ES-I3 (cell line): ENCODE data around the gene CACNA1E.
"Not testable (repeated sequence)": the region's sequence is repeated elsewhere in the genome, so short reads cannot be mapped to it uniquely, and the experiment has no call there.

Source experiments
- H3K36me3 ChIP-seq: 2 replicates; pipeline ENCODE4 v1.6.1; 2013; ENCODE audit warnings: mild to moderate bottlenecking, low read length, control low read depth, moderate library complexity; ENCODE audit not compliant: insufficient read depth
- H3K4me1 ChIP-seq: 2 replicates; pipeline ENCODE4 v1.6.1; 2013; ENCODE audit warnings: mild to moderate bottlenecking, control low read depth, low read length; ENCODE audit not compliant: insufficient read depth
- H3K9ac ChIP-seq: 2 replicates; pipeline ENCODE4 v1.6.1; 2013; ENCODE audit warnings: low read depth, mild to moderate bottlenecking, low read length, moderate library complexity
- H3K9me3 ChIP-seq: 2 replicates; pipeline ENCODE4 v1.6.1; 2013; ENCODE audit warnings: mild to moderate bottlenecking, low read length, moderate library complexity; ENCODE audit not compliant: control insufficient read depth, insufficient read depth

The CACNA1E gene

GRCh38 chr1:181517181-181517875 lies 34.0 kb downstream of the CACNA1E start:
- H3K9me3 ChIP-seq = no peaks in the 10 kb centered on the region
- no peak overlapping the region for H3K9ac ChIP-seq
- no peaks in the 10 kb centered on the region for H3K4me1 ChIP-seq
- no peaks in the 10 kb centered on the region for H3K36me3 ChIP-seq

DNA sequence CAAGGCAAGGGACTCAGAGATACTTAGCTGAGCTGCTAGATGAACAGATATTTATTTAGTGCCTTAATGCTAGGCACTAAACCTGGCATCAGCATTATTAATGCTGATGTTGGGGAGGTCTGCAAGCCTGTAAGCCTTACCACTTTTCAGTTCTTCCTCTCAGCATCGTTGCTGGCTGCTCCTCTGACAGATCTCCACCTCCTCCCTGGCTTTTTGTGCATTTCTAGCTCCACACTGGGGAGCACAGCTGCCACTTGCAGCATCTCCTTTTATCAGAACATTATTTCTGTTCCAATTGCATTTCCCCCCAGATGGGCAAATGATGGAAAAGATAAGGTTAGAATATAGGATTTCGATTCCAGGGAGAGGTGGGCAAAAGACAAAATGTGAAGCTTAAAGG lies 34.8 kb downstream of the CACNA1E start:
- Histone ChIP-seq H3K36me3 (no peaks in the 10 kb centered on the region), H3K9ac (no peak overlapping the region)

DNA sequence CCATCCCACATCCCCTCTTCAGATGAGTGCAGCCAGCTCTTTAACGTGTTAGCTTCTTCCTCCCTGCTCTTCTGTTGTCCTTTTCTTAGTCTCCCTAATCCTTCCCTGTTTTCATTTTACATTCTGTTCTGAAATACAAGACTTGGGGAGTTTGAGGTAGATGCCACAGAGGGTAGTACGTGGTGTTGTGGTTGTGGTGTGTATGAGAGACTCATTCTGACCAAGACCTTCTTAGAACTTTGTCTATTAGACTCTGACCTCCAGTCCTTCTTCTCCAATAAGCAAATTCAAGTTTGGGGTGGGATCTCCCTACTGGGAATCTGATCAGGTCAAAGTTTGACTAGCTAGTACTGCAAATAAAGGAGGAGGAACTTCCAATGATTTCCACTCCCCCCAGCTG lies 39.5 kb downstream of the CACNA1E start:
- Histone ChIP-seq H3K4me1 (no peaks in the 10 kb centered on the region; the same call in 1 of the 2 replicates), H3K36me3 (no peaks in the 10 kb centered on the region), H3K9ac (no peak overlapping the region), H3K9me3 (no peaks in the 10 kb centered on the region)

More for the DNA sequence above, 34.8 kb downstream of the CACNA1E start:
- Histone ChIP-seq H3K9me3 (no peaks in the 10 kb centered on the region), H3K4me1 (no peaks in the 10 kb centered on the region; the same call in 1 of the 2 replicates)

DNA sequence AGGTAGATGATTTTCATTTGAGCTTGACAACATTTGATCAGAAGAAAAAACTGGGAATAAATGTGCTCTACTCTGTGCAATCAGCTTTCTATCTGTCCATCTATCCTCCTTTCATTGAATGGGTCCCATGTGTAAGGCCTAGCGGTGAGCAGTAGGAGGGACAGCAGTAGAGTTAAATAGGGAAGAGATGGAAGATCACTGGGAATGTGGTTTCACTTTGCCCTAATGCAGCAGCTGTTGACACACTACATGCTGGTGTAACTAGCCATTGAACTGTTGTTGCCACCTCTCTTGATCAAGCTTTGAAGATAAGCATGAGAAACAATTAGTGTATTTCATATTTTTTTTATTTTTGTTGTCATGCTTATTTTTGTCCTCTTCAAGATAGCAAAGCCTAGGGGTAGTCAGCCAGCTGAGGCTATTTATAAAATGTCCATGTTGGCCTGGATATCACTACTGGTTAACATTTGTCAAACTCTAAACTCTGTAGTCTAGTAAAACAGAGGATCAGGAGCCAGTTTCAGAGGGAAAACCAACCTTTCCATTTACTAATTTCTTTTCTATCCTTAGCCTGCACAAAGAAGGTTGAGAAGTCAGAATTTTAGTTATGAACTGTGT lies 41.9 kb downstream of the CACNA1E start:
- H3K9me3 ChIP-seq = no peaks in the 10 kb centered on the region
- H3K9ac ChIP-seq = no peak overlapping the region
- no peaks in the 10 kb centered on the region; the same call in 1 of the 2 replicates for H3K4me1 ChIP-seq
- no peaks in the 10 kb centered on the region for H3K36me3 ChIP-seq

GRCh38 chr1:181528241-181528640 lies 44.9 kb downstream of the CACNA1E start:
- not testable (repeated sequence) for H3K4me1 ChIP-seq, H3K9me3 ChIP-seq, H3K36me3 ChIP-seq, H3K9ac ChIP-seq

- Histone ChIP-seq H3K36me3 (no peaks in the 10 kb centered on the region), H3K9me3 (no peaks in the 10 kb centered on the region), H3K4me1 (no peaks in the 10 kb centered on the region), H3K9ac (no peak overlapping the region)
Observed at GRCh38 chr1:181531441-181531840, 48.1 kb downstream of the CACNA1E start.

- no peaks in the 10 kb centered on the region for H3K4me1 ChIP-seq
- H3K9ac ChIP-seq = no peak overlapping the region
- H3K9me3 ChIP-seq = no peaks in the 10 kb centered on the region
- no peaks in the 10 kb centered on the region for H3K36me3 ChIP-seq
Observed at GRCh38 chr1:181531951-181532600, 48.8 kb downstream of the CACNA1E start.

- Histone ChIP-seq H3K9ac (no peak overlapping the region), H3K4me1 (no peaks in the 10 kb centered on the region), H3K36me3 (no peaks in the 10 kb centered on the region), H3K9me3 (no peaks in the 10 kb centered on the region)
Observed at GRCh38 chr1:181538836-181539235, 55.5 kb downstream of the CACNA1E start.

DNA sequence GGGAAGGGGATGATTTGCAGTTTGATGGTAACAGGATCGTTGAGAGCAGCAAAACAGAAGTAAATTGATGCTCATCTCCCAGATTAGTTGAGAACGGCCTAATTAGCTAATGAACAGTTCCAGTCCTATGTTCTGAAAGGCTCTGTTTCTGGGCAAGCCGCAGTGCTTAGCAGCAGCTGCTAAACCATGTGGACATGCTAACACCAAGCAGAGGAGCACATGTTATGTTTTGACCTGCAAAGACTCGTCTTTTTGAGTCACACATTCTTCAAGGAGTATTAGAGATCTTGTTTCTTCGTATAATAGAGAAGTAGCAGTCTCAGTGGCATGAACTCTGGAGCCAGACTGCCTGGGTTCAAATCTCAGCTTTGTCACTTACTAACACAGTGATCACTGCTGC lies 58.1 kb downstream of the CACNA1E start:
- no peaks in the 10 kb centered on the region for H3K36me3 ChIP-seq
- H3K4me1 ChIP-seq = no peaks in the 10 kb centered on the region
- H3K9ac ChIP-seq = no peak overlapping the region
- no peaks in the 10 kb centered on the region for H3K9me3 ChIP-seq

DNA sequence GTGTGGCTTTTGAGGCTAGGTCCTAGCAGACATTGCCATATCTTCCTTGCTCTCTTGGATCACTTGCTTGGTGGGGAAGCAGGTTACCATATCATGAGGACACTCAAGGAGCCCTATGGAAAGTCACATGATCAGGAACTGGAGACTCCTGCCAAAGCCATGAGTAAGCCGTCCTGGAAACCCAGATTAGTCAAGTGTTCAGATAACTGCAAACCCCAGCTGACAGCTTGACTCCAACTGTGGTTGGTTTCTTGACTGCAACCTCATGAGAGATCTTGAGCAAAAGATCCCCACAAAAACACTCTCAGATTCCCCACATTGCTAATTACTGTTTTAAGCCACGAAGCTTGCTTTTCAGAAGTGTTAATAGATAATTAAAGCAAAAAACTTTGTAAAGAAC lies 58.6 kb downstream of the CACNA1E start:
- H3K9me3 ChIP-seq = no peaks in the 10 kb centered on the region
- H3K9ac ChIP-seq = no peak overlapping the region
- no peaks in the 10 kb centered on the region for H3K4me1 ChIP-seq
- H3K36me3 ChIP-seq = no peaks in the 10 kb centered on the region

- H3K36me3 ChIP-seq, H3K4me1 ChIP-seq, H3K9me3 ChIP-seq, H3K9ac ChIP-seq: not testable (repeated sequence)
Observed at GRCh38 chr1:181542406-181542805, 59.1 kb downstream of the CACNA1E start.

- H3K9ac ChIP-seq = no peak overlapping the region
- no peaks in the 10 kb centered on the region for H3K4me1 ChIP-seq
- no peaks in the 10 kb centered on the region for H3K9me3 ChIP-seq
- H3K36me3 ChIP-seq = no peaks in the 10 kb centered on the region
Observed at GRCh38 chr1:181545395-181545794, 62.1 kb downstream of the CACNA1E start.

DNA sequence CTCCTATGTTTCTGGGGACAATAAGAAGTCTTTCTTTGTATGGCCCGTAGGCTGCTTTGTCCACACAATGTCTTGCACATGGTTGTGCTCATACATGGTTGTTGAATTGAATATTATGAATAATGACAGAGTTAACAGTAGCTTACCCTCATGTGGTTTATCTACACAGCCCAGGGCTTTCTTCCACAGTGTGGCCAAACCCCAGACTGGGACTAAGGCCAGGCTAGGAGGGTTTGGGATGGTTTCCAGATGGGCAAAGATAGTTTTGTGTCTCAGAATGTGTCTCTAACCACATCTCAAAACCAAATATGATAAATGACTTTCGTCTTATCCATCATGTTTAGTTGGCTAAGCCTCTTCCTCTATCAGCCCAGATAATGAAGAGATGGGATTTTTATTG lies 65.2 kb downstream of the CACNA1E start:
- no peaks in the 10 kb centered on the region for H3K36me3 ChIP-seq
- no peak overlapping the region for H3K9ac ChIP-seq

GRCh38 chr1:181551249-181551648 lies 67.9 kb downstream of the CACNA1E start:
- H3K9me3 ChIP-seq = no peaks in the 10 kb centered on the region
- H3K36me3 ChIP-seq = no peaks in the 10 kb centered on the region
- H3K4me1 ChIP-seq = no peaks in the 10 kb centered on the region; the same call in 1 of the 2 replicates
- no peak overlapping the region for H3K9ac ChIP-seq

More for the DNA sequence above, 65.2 kb downstream of the CACNA1E start:
- no peaks in the 10 kb centered on the region for H3K9me3 ChIP-seq
- no peaks in the 10 kb centered on the region for H3K4me1 ChIP-seq

- no peaks in the 10 kb centered on the region; the same call in 1 of the 2 replicates for H3K4me1 ChIP-seq
- no peak overlapping the region for H3K9ac ChIP-seq
- no peaks in the 10 kb centered on the region for H3K36me3 ChIP-seq
- H3K9me3 ChIP-seq = no peaks in the 10 kb centered on the region
Observed at GRCh38 chr1:181551754-181552153, 68.4 kb downstream of the CACNA1E start.
